Measurements from ENCODE around the gene HNRNPM.
"Not testable (repeated sequence)": the region's sequence is repeated elsewhere in the genome, so short reads cannot be mapped to it uniquely, and the experiment has no call there.

Gene HNRNPM

GRCh38 chr19:8513687-8514504, 69.1 kb downstream of the HNRNPM start, which contains the start of gene ZNF414:
TSS of gene ZNF414 (minus strand) at chr19:8514167. CDS start at chr19:8514046, 121 bp downstream.
- peak; percentile 98 to 99 for DNase-seq

- not testable (repeated sequence) for DNase-seq
These were observed 69.8 kb downstream of the HNRNPM start for GRCh38 chr19:8514505-8515009.

GRCh38 chr19:8515317-8515716, 70.5 kb downstream of the HNRNPM start:
- peak; percentile 69 to 73 for DNase-seq

- peak; percentile 36 to 50 for DNase-seq
These were observed 73.0 kb downstream of the HNRNPM start for GRCh38 chr19:8517551-8518442.

GRCh38 chr19:8518536-8518935, 73.8 kb downstream of the HNRNPM start:
- DNase-seq, result no peak

- no peak for DNase-seq
These were observed 74.6 kb downstream of the HNRNPM start for GRCh38 chr19:8519388-8519787.

GRCh38 chr19:8525401-8525684, 80.6 kb downstream of the HNRNPM start:
- DNase-seq, result no peak

GRCh38 chr19:8526345-8527091, 81.7 kb downstream of the HNRNPM start:
- DNase-seq, result no peak

- no peak for DNase-seq
These were observed 83.7 kb downstream of the HNRNPM start for GRCh38 chr19:8528500-8528899.

- DNase-seq, result no peak
These were observed 84.7 kb downstream of the HNRNPM start for GRCh38 chr19:8529369-8530006.

- no peak for DNase-seq
These were observed 85.4 kb downstream of the HNRNPM start for GRCh38 chr19:8530061-8530679.

- no peak for DNase-seq
These were observed 86.7 kb downstream of the HNRNPM start for GRCh38 chr19:8531470-8531869.

GRCh38 chr19:8532225-8532624, 87.5 kb downstream of the HNRNPM start:
- DNase-seq, result no peak

- no peak for DNase-seq
These were observed 91.5 kb downstream of the HNRNPM start for GRCh38 chr19:8536282-8536681.

GRCh38 chr19:8537099-8537498, 92.3 kb downstream of the HNRNPM start:
- DNase-seq, result no peak
